ENCODE measurements around the gene SFRP4.
"Not testable (repeated sequence)": the region's sequence is repeated elsewhere in the genome, so short reads cannot be mapped to it uniquely, and the experiment has no call there.

SFRP4 gene

GRCh38 chr7:37916673-37917660 lies at the start of gene SFRP4:
SFRP4 (minus strand) TSS chr7:37916817; CDS start chr7:37916537, 280 bp downstream.
- DNase-seq = peak; percentile 68

GRCh38 chr7:37964196-37964595 lies 47.6 kb upstream of the SFRP4 start:
- DNase-seq = no peak

GRCh38 chr7:37961251-37961650 lies 44.6 kb upstream of the SFRP4 start:
- no peak for DNase-seq

- DNase-seq = no peak
Observed at GRCh38 chr7:37960483-37960882, 43.9 kb upstream of the SFRP4 start.

- DNase-seq = no peak
Observed at GRCh38 chr7:37957221-37957970, 40.8 kb upstream of the SFRP4 start.

GRCh38 chr7:37956791-37957190 lies 40.2 kb upstream of the SFRP4 start:
- no peak for DNase-seq

- DNase-seq = not testable (repeated sequence)
Observed at GRCh38 chr7:37954217-37954616, 37.6 kb upstream of the SFRP4 start.

- no peak for DNase-seq
Observed at GRCh38 chr7:37952240-37952639, 35.6 kb upstream of the SFRP4 start.

- DNase-seq = no peak
Observed at GRCh38 chr7:37947941-37948210, 31.3 kb upstream of the SFRP4 start.

- no peak for DNase-seq
Observed at GRCh38 chr7:37947138-37947940, 30.7 kb upstream of the SFRP4 start.

GRCh38 chr7:37945336-37945735 lies 28.7 kb upstream of the SFRP4 start:
- no peak for DNase-seq

GRCh38 chr7:37944737-37945054 lies 28.1 kb upstream of the SFRP4 start:
- no peak for DNase-seq

- peak; percentile 15 for DNase-seq
Observed at GRCh38 chr7:37943905-37944736, 27.5 kb upstream of the SFRP4 start.

GRCh38 chr7:37942934-37943610 lies 26.5 kb upstream of the SFRP4 start:
- peak; percentile 48 for DNase-seq

GRCh38 chr7:37933018-37933566 lies 16.5 kb upstream of the SFRP4 start:
- DNase-seq = no peak

GRCh38 chr7:37932543-37932942 lies 15.9 kb upstream of the SFRP4 start:
- no peak for DNase-seq

GRCh38 chr7:37930226-37930948 lies 13.8 kb upstream of the SFRP4 start:
- DNase-seq = no peak

GRCh38 chr7:37928878-37929277 lies 12.3 kb upstream of the SFRP4 start:
- no peak for DNase-seq

GRCh38 chr7:37927773-37928444 lies 11.3 kb upstream of the SFRP4 start:
- no peak for DNase-seq

- DNase-seq = no peak
Observed at GRCh38 chr7:37925620-37926019, 9.0 kb upstream of the SFRP4 start.
